Measurements from ENCODE around the gene C6orf58.
"Not testable (repeated sequence)": the region's sequence is repeated elsewhere in the genome, so short reads cannot be mapped to it uniquely, and the experiment has no call there.

The C6orf58 gene

GRCh38 chr6:127589135-127589534 is 12.2 kb downstream of the C6orf58 start:
- no peak for DNase-seq (ENCODE audit: insufficient read length, low spot score)
- no peak for FAIRE-seq

GRCh38 chr6:127590344-127590743 is 13.4 kb downstream of the C6orf58 start:
- no peak for DNase-seq (ENCODE audit: insufficient read length, low spot score)
- FAIRE-seq, result no peak

GRCh38 chr6:127592964-127593363 is 16.0 kb downstream of the C6orf58 start:
- DNase-seq (ENCODE audit: insufficient read length, low spot score) (no peak), FAIRE-seq (no peak)

GRCh38 chr6:127593456-127593855 is 16.5 kb downstream of the C6orf58 start:
- DNase-seq (ENCODE audit: insufficient read length, low spot score); FAIRE-seq: not testable (repeated sequence)

- DNase-seq (ENCODE audit: insufficient read length, low spot score), result peak; percentile 67
- no peak for FAIRE-seq
These were observed 29.2 kb downstream of the C6orf58 start for GRCh38 chr6:127606131-127606562.

GRCh38 chr6:127608554-127609270 is 31.7 kb downstream of the C6orf58 start:
- FAIRE-seq, result no peak
- DNase-seq (ENCODE audit: insufficient read length, low spot score), result no peak

GRCh38 chr6:127618729-127619128 is 41.8 kb downstream of the C6orf58 start:
- DNase-seq (ENCODE audit: insufficient read length, low spot score), result no peak
- FAIRE-seq, result no peak

GRCh38 chr6:127630800-127631199 is 53.8 kb downstream of the C6orf58 start:
- no peak for DNase-seq (ENCODE audit: insufficient read length, low spot score)
- FAIRE-seq, result no peak

GRCh38 chr6:127634178-127634577 is 57.2 kb downstream of the C6orf58 start:
- FAIRE-seq, result no peak

GRCh38 chr6:127635091-127635490 is 58.1 kb downstream of the C6orf58 start:
- no peak for DNase-seq (ENCODE audit: insufficient read length, low spot score)
- no peak for FAIRE-seq

More at GRCh38 chr6:127634178-127634577, 57.2 kb downstream of the C6orf58 start:
- DNase-seq (ENCODE audit: insufficient read length, low spot score), result no peak

- FAIRE-seq, result no peak
- DNase-seq (ENCODE audit: insufficient read length, low spot score), result no peak
These were observed 60.9 kb downstream of the C6orf58 start for GRCh38 chr6:127637830-127638409.

All from HTR-8/SVneo (cell line).